Measurements from ENCODE around the gene OR2T29.
"Not testable (repeated sequence)": the region's sequence is repeated elsewhere in the genome, so short reads cannot be mapped to it uniquely, and the experiment has no call there.

OR2T29 gene, protein sequence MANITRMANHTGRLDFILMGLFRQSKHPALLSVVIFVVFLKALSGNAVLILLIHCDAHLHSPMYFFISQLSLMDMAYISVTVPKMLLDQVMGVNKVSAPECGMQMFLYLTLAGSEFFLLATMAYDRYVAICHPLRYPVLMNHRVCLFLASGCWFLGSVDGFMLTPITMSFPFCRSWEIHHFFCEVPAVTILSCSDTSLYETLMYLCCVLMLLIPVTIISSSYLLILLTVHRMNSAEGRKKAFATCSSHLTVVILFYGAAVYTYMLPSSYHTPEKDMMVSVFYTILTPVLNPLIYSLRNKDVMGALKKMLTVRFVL

GRCh38 chr1:248562672-248563071 lies at the start of gene OR2T29:
Gene OR2T29, minus strand, starts transcription at chr1:248562772. Its CDS starts 3,281 bp downstream, at chr1:248559491.
- not testable (repeated sequence) for DNase-seq

DNA sequence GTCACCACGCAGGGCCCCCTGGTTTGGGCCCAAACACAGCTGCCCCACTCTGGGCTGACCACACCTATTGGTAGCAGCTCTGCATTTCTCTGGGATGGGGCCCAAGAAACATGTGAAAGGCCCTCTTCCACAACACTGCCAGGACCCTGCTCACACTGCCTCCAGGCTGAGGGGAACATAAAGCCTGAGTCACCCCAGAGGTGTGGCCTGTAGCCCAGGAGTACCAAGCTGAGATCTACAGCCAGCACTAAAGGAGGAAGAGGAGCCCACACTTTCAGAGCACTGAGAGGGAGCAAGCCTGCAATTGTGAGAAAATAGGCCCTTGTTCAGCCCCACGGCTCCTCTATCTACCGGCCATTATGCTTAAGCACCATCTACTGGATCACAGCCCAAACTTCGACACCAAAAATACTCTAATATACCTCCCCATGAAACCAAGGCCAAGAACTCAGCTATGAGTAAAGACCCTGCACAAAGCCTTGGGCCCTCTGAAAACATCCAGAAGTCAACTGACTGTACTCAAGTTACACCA lies 49.4 kb upstream of the OR2T29 start:
- no peak for DNase-seq

GRCh38 chr1:248610301-248610700 lies 47.7 kb upstream of the OR2T29 start:
- DNase-seq, result no peak

- no peak for DNase-seq
Observed at GRCh38 chr1:248599396-248599795, 36.8 kb upstream of the OR2T29 start.

GRCh38 chr1:248597589-248597988 lies 35.0 kb upstream of the OR2T29 start, which contains the start of gene OR2T10:
Gene OR2T10, minus strand, starts transcription at chr1:248597700. Its CDS starts 3,932 bp downstream, at chr1:248593768.
- DNase-seq, result no peak

DNA sequence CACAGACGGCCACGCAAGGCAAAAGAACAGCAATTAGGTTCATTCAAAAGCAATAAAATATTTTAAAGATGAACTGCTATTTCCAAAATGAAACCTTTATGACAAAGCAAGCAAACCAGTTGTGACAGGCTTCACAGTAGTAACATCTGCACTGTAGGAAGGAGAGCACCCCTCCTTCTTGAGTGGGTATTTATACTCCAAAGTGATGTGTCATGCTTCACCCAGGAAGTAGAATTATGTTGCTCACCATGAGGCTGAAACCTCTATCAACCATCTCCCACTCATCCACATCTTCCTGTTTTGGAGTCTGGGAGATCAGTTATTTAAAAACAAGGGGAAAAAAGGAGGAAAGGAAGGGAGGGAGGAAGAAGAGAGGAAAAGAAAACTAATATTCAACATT lies 34.0 kb upstream of the OR2T29 start:
- DNase-seq, result no peak

GRCh38 chr1:248593226-248593625 lies 30.7 kb upstream of the OR2T29 start:
- DNase-seq, result no peak

- no peak for DNase-seq
Observed at GRCh38 chr1:248592655-248593054, 30.1 kb upstream of the OR2T29 start.

GRCh38 chr1:248590055-248590454 lies 27.5 kb upstream of the OR2T29 start:
- DNase-seq, result no peak

GRCh38 chr1:248589334-248589733 lies 26.8 kb upstream of the OR2T29 start:
- DNase-seq, result no peak

DNA sequence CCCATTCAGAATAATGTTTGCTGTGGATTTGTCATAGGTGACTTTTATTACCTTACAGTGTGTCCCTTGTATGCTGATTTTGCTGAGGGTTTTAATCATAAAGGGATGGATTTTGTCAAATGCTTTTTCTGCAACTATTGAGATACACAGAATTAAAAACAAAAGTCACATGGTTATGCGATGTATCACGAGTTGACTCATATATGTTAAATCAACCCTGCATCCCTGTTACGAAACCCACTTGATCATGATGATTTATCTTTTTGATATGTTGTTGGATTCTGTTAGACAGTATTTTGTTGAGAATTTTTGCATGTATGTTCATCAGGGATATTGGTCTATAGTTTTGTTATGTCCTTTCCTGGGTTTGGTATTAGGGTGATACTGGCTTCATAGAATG lies 22.7 kb upstream of the OR2T29 start:
- no peak for DNase-seq

- DNase-seq, result no peak
Observed at GRCh38 chr1:248576260-248576980, 13.8 kb upstream of the OR2T29 start.

- DNase-seq, result not testable (repeated sequence)
Observed at GRCh38 chr1:248574657-248575056, 12.1 kb upstream of the OR2T29 start, which contains the start of gene OR2T34. Gene OR2T34, minus strand, starts transcription at chr1:248574757. Its CDS starts 0 bp downstream, at chr1:248574757.

DNA sequence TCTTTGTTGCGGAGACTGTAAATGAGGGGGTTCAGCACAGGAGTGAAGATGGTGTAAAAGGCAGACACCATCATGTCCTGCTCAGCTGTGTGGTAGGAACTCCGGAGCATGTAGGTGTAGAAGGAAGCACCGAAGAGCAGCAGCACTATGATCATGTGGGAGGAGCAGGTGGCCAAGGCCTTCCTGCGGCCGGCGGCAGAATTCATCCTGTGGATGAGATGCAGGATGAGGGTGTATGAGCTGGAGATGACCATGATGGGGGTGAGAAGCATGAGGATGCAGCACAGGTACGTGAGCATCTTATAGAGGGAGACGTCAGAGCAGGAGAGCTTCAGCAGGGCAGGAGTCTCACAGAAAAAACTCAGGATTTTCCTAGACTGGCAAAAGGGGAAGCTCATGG lies 11.3 kb upstream of the OR2T29 start:
- not testable (repeated sequence) for DNase-seq

DNA sequence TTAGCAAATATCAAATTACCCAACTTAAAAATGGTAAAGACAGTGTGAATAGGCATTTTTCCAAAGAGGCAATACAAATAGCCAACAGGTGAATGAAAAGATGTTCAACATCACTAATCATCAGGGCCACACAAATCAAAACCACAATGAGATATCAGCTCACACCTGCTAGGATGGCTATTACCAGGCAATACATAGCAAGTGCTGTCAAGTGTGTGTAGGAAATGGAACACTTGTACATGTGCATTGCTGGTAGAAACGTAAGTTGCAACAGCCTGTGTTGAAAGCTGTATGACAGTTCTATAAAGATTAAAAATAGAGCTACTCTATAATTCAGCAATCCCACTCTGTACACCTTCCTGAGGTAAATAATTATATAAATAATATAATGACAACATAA lies 9.5 kb upstream of the OR2T29 start:
- not testable (repeated sequence) for DNase-seq

DNA sequence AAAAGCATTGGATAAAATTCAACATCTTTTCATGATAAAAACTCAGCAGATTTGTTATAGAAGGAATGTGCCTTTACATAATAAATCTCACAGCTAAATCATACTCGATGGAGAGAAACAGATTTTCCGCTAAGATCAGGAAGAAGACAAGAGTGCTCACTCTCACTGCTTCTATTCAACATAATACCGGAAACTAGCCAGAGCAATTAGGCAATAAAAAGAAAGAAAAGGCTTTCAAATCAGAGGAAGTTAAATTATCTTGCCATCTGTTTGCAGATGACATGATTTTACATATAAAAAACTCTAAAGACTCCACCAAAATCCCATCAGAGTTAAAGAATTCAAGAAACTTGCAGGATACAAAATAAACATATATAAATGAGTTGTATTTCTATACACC lies 8.2 kb upstream of the OR2T29 start:
- not testable (repeated sequence) for DNase-seq

DNA sequence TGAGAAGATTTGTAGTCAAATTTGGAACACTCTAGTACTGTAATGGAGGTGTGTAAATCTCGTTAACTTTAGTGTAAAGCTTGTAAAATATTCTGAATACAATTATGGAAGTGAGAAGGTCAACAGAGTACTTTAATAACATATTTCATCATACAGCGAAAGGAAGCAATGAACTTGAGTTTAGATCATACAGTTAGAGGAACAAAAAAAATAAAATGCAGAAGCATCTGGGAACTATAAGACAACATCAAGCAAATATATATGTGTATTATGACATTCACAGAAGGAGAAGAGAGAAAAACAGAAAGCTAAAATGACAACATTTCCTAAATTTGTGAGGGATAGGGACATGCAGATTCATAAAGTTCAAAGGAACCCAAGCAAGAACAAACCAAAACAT lies 6.5 kb upstream of the OR2T29 start:
- DNase-seq, result not testable (repeated sequence)

GRCh38 chr1:248565530-248566373 lies 3.2 kb upstream of the OR2T29 start:
- not testable (repeated sequence) for DNase-seq

DNA sequence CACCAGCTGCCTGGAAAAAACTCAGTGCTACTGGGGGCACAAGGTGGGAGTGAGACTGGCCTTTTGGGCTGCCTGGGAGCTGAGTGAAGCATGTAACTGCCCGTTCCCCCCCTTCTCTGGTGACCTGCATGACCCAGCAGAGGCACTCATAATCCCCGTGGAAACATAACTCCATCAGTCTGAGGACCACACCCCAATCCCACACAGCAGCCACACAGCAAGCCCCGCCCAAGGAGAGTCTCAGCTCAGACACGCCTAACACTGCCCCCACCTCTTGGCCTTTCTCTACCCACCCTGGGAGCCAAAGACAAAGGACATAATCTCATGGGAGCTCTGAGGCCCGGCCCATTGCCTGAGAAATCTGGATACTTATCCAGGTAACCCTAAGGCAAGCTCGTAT lies 11.5 kb downstream of the OR2T29 start:
- DNase-seq, result not testable (repeated sequence)

GRCh38 chr1:248547383-248547782 lies 15.2 kb downstream of the OR2T29 start:
- DNase-seq, result not testable (repeated sequence)

- not testable (repeated sequence) for DNase-seq
Observed at GRCh38 chr1:248537449-248537848, 25.1 kb downstream of the OR2T29 start.
